K562 (cell line): ENCODE results near the gene SPATA2L. TPM values are rescaled to one million over a fixed set of nuclear protein-coding genes. Genes with fewer than 3 reads are reported as not detected.

ENCODE experiments used
- ATAC-seq: fragments of 200-7000 bp; cut with Tn5 transposase; 3 replicates; pipeline ENCODE4 v1.9.1; 2020; ENCODE audit warnings: moderate library complexity
- BruUV-seq: library from RNA; stranded (reverse); fragments of 400-500 nt; replicated peaks from 2 replicates; lab custom pipeline; 2021; lab: Mats Ljungman, UMichigan
- CTCF ChIA-PET: fragments of 300-600 bp; formaldehyde crosslinking; extraction: SDS; loops from one replicate; lab custom pipeline; 2021; ENCODE audit warnings: low intra/inter-chr PET ratio; lab: Yijun Ruan, JAX
- POLR2A ChIA-PET: fragments of 300-600, 350-650 bp; sonication (Branson Sonifier 250); formaldehyde crosslinking; extraction: SDS; loops from one replicate; lab custom pipeline; 2021; ENCODE audit warnings: antibody characterized with exemption, inconsistent platforms; lab: Yijun Ruan, JAX
- DNase-seq, 4 experiments: peaks; one replicate each; pipeline versions ENCODE4 v3.0.0 to v3.0.0-alpha.2; 2011 to 2018; ENCODE audit warnings: low spot score in 3 of 4, mixed read lengths in 3 of 4; ENCODE audit errors: extremely low read depth in 1 of 4
- FAIRE-seq: peaks from 2 replicates; lab custom pipeline; 2011; peaks lifted over from hg19 to GRCh38; lab: Jason Lieb, UNC
- H2AFZ ChIP-seq: 2 replicates; pipeline ENCODE4 v1.6.0; 2011; ENCODE audit warnings: low read depth, low read length, control low read depth, inconsistent platforms
- H3K27ac ChIP-seq: fragments of 200-600 bp; 3 replicates; pipeline ENCODE4 v1.8.0; 2011; ENCODE audit warnings: low read depth, mild to moderate bottlenecking, control low read depth, inconsistent platforms, low read length, moderate library complexity, mixed read lengths; ENCODE audit errors: extremely low read depth
- H3K27me3 ChIP-seq, 2 experiments: fragments of 300-600 bp in 1 of 2; 2 replicates in 1 of 2; 3 replicates in 1 of 2; pipeline versions ENCODE4 v1.6.0 to v1.8.0; 2011; ENCODE audit warnings: inconsistent platforms in 2 of 2, low read length in 2 of 2, mild to moderate bottlenecking in 1 of 2, mixed read lengths in 1 of 2, moderate library complexity in 1 of 2; ENCODE audit not compliant: control insufficient read depth in 2 of 2, insufficient read depth in 2 of 2
- H3K36me3 ChIP-seq: fragments of 300-600 bp; 3 replicates; pipeline ENCODE4 v1.8.0; 2011; ENCODE audit warnings: mild to moderate bottlenecking, low read length, inconsistent platforms; ENCODE audit not compliant: control insufficient read depth, insufficient read depth
- H3K4me1 ChIP-seq, 2 experiments: fragments of 200-600 bp in 1 of 2; replicated peaks in 1 of 2; 2 replicates in 1 of 2; 3 replicates in 1 of 2; pipeline versions ENCODE4 v1.5.1 to v1.8.0; 2011; ENCODE audit warnings: inconsistent platforms in 2 of 2, low read length in 2 of 2, mild to moderate bottlenecking in 1 of 2, mixed read lengths in 1 of 2, moderate library complexity in 1 of 2; ENCODE audit not compliant: control insufficient read depth in 2 of 2, insufficient read depth in 2 of 2
- H3K4me2 ChIP-seq: 2 replicates; pipeline ENCODE4 v1.6.1; 2011; ENCODE audit warnings: low read length, control low read depth, inconsistent platforms, mixed read lengths; ENCODE audit not compliant: insufficient read depth
- H3K4me3 ChIP-seq: fragments of 200-600 bp; sonication (generic), shearing (Covaris generic); 2 replicates; pipeline ENCODE4 v1.5.1; 2016; ENCODE audit warnings: control low read depth, inconsistent platforms
- H3K79me2 ChIP-seq: fragments of 200-600 bp; 3 replicates; pipeline ENCODE4 v1.8.0; 2011; ENCODE audit warnings: low read length, inconsistent platforms; ENCODE audit not compliant: control insufficient read depth, insufficient read depth
- H3K9ac ChIP-seq, 2 experiments: 2 replicates each; pipeline versions ENCODE4 v1.6.0 to v1.6.1; 2011; ENCODE audit warnings: low read depth in 2 of 2, low read length in 2 of 2, control low read depth in 1 of 2, inconsistent platforms in 1 of 2, mild to moderate bottlenecking in 1 of 2, mixed read lengths in 1 of 2; ENCODE audit not compliant: insufficient read depth in 1 of 2
- H3K9me1 ChIP-seq: one replicate; pipeline ENCODE4 v1.6.0; 2011; ENCODE audit warnings: inconsistent platforms, mild to moderate bottlenecking, low read length, moderate library complexity; ENCODE audit not compliant: control insufficient read depth, insufficient read depth
- H3K9me3 ChIP-seq: replicated peaks from 2 replicates; pipeline ENCODE4 v1.5.1; 2011; ENCODE audit warnings: low read depth, low read length, inconsistent platforms; ENCODE audit not compliant: control insufficient read depth, insufficient read depth
- H4K20me1 ChIP-seq: replicated peaks from 2 replicates; pipeline ENCODE4 v1.6.1; 2011; ENCODE audit warnings: low read length, inconsistent platforms, mixed read lengths; ENCODE audit not compliant: control insufficient read depth, insufficient read depth
- CREBBP ChIP-seq: IDR thresholded peaks from one replicate; pipeline ENCODE4 v1.6.1; 2012; ENCODE audit warnings: low read depth, mild to moderate bottlenecking, control low read depth, inconsistent platforms, low read length
- DNMT1 ChIP-seq: fragments of 450-650 bp; IDR thresholded peaks from 2 replicates; pipeline ENCODE4 v1.6.1; 2016; ENCODE audit warnings: antibody characterized with exemption, mild to moderate bottlenecking
- ETS2 ChIP-seq: IDR thresholded peaks from 2 replicates; pipeline ENCODE4 v1.6.1; 2016; ENCODE audit warnings: borderline replicate concordance, missing genetic modification characterization, mild to moderate bottlenecking, moderate library complexity, missing compliant biosample characterization; ENCODE audit not compliant: poor library complexity, severe bottlenecking
- FOXP1 ChIP-seq: sonication (generic); formaldehyde crosslinking; IDR thresholded peaks from 2 replicates; pipeline ENCODE4 v1.8.0; 2022; ENCODE audit warnings: mild to moderate bottlenecking, missing genetic modification reagents
- HDAC8 ChIP-seq: fragments of 450-650 bp; IDR thresholded peaks from 2 replicates; pipeline ENCODE4 v1.6.1; 2016; ENCODE audit warnings: mild to moderate bottlenecking, missing genetic modification characterization, moderate library complexity, missing compliant biosample characterization
- MBD2 ChIP-seq: sonication (generic); IDR thresholded peaks from 2 replicates; pipeline ENCODE4 v1.6.1; 2016; ENCODE audit warnings: low read depth, borderline replicate concordance
- NR2C2 ChIP-seq, 2 experiments: fragments of 200-800 bp in 1 of 2; sonication (Bioruptor generic) in 1 of 2; sonication (generic) in 1 of 2; formaldehyde crosslinking in 1 of 2; IDR thresholded peaks; 2 replicates each; pipeline versions ENCODE4 v1.6.1 to v1.8.0; 2016 to 2022; ENCODE audit warnings: mild to moderate bottlenecking in 1 of 2, missing compliant biosample characterization in 1 of 2, missing genetic modification characterization in 1 of 2, missing genetic modification reagents in 1 of 2
- POLR2G ChIP-seq: fragments of 200-400 bp; formaldehyde crosslinking; IDR thresholded peaks from 2 replicates; pipeline ENCODE4 v1.6.1; 2017; ENCODE audit warnings: low read depth, mild to moderate bottlenecking, antibody characterized with exemption, low read length, moderate library complexity
- PPARD ChIP-seq: fragments of 250-450 bp; sonication (Bioruptor Pico); IDR thresholded peaks from 2 replicates; pipeline ENCODE4 v1.8.0; 2022; ENCODE audit warnings: inconsistent platforms, mild to moderate bottlenecking, moderate library complexity
- SMARCA5 ChIP-seq: fragments of 450-650 bp; IDR thresholded peaks from 2 replicates; pipeline ENCODE4 v1.6.1; 2016
- TAF15 ChIP-seq: fragments of 200-400 bp; formaldehyde crosslinking; IDR thresholded peaks from 2 replicates; pipeline ENCODE4 v1.6.1; 2017; ENCODE audit warnings: mild to moderate bottlenecking, low read depth, low read length, moderate library complexity
- ZNF165 ChIP-seq: fragments of 250-450 bp; sonication (Bioruptor Pico); IDR thresholded peaks from 2 replicates; pipeline ENCODE4 v1.4.0; 2020; ENCODE audit warnings: borderline replicate concordance
- ZNF232 ChIP-seq: sonication (generic); formaldehyde crosslinking; IDR thresholded peaks from 2 replicates; pipeline ENCODE4 v1.8.0; 2022; ENCODE audit warnings: mild to moderate bottlenecking, missing genetic modification reagents
- ZNF311 ChIP-seq: fragments of 250-450 bp; sonication (Bioruptor Pico); IDR thresholded peaks from 2 replicates; pipeline ENCODE4 v1.4.0; 2020; ENCODE audit warnings: mild to moderate bottlenecking, moderate library complexity
- ZNF408 ChIP-seq: fragments of 250-450 bp; sonication (Bioruptor Pico); IDR thresholded peaks from 2 replicates; pipeline ENCODE4 v1.4.0; 2020; ENCODE audit warnings: low read depth, mild to moderate bottlenecking, moderate library complexity
- WGBS: fragments of 100-300 bp; shearing (Covaris generic); methylation state at CpG from one replicate; pipeline ENCODE4 v1.1.6; 2016; ENCODE audit warnings: low coverage, mixed read lengths; ENCODE audit not compliant: insufficient coverage; ENCODE audit errors: missing lambda C conversion rate; 5-methylcytosine and 5-hydroxymethylcytosine counted together
- in situ Hi-C: fragments of 300-500 bp; cut with MboI; formaldehyde crosslinking; loops from 4 replicates; pipeline ENCODE4 v1.15.0; 2018; ENCODE audit warnings: inconsistent platforms, mixed read lengths
- intact Hi-C: fragments of 100-400 bp; cut with micrococcal nuclease; formaldehyde crosslinking; loops from 2 replicates; pipeline ENCODE4 v1.14.2; 2022
- polyA plus RNA-seq, 8 experiments: library from polyadenylated mRNA; depleted of rRNA in 4 of 8; stranded (reverse) in 5 of 8; unstranded in 3 of 8; fragments of >200 nt; fragmentation: Nextera tagmentation in 2 of 8; fragmentation: Illumina TruSeq in 1 of 8; extraction: Ambion mirVana in 2 of 8; extraction: Trizol in 1 of 8; gene quantifications; 2 replicates each; pipeline versions ENCODE4 v1.2.1 to v1.2.3, GENCODE V29; 2011 to 2014; ENCODE audit warnings: inconsistent platforms in 1 of 8, missing spikeins in 1 of 8
- total RNA-seq, 7 experiments: library from RNA; depleted of rRNA in 6 of 7; stranded (reverse); fragments of >200 nt in 6 of 7; fragmentation: Illumina TruSeq in 2 of 7; extraction: Trizol in 2 of 7; gene quantifications; 2 replicates each; pipeline versions ENCODE4 v1.2.1 to v1.2.3, GENCODE V29; 2011 to 2021; ENCODE audit warnings: low replicate concordance in 1 of 7
- TF ChIP-seq, protein P1 (sequence below): fragments of 450-650 bp; conservative IDR thresholded peaks from 2 replicates; pipeline ENCODE4 v1.6.1; 2016; ENCODE audit warnings: missing genetic modification characterization, low read depth, mild to moderate bottlenecking, control low read depth, missing compliant biosample characterization

SPATA2L gene
- total and polyA plus RNA-seq, 9 of the 15 experiments (the other 6 are each of a cell fraction or from before 2014, with no cell fraction given) = 0.13 to 19.2 (median 4.8) TPM; not detected in 1

GRCh38 chr16:89733322-89733721 is 31.8 kb upstream of the SPATA2L start:
- no TSS peak for BruUV-seq
- in situ Hi-C loops (no loop called here), intact Hi-C loops (no loop called here)
- ChIA-PET CTCF (no interaction called here), POLR2A (interaction anchor here (0.9 to 1.5 kb wide), 4 partner anchors 8 to 12 kb away, joined by 3 to 5 read pairs (median 3); no protein-coding TSS in a partner anchor)
- H3K4me2 ChIP-seq = no peak overlapping the region
- H3K4me1 ChIP-seq = peaks cover 0 to 21% of the 10 kb centered on the region in 2 experiments; a peak in 1 of 5 replicates
- WGBS = 96% methylated on average over 16 of the region's 17 CpGs
- H3K27ac ChIP-seq = no peak overlapping the region
- ATAC-seq (no peak), DNase-seq (no peak), FAIRE-seq (no peak)
- H3K9me1 ChIP-seq = no peaks in the 10 kb centered on the region
- TF ChIP-seq DNMT1 (no peak), TAF15 (no peak), ZNF311 (CRISPR knock-in tag) (no peak), ETS2 (no peak), ZNF165 (CRISPR knock-in tag) (no peak), MBD2 (no peak), ZNF408 (no peak), HDAC8 (tag) (no peak), FOXP1 (CRISPR knock-in tag) (no peak), POLR2G (no peak), CREBBP (no peak), PPARD (CRISPR knock-in tag) (no peak), SMARCA5 (no peak), ZNF232 (CRISPR knock-in tag) (no peak), NR2C2 (CRISPR knock-in tag; IDR thresholded peaks at IDR 0.05) (no peak), NR2C2 (tag; IDR thresholded peaks at IDR 0.05) (no peak)
- TF ChIP-seq, protein P1, sequence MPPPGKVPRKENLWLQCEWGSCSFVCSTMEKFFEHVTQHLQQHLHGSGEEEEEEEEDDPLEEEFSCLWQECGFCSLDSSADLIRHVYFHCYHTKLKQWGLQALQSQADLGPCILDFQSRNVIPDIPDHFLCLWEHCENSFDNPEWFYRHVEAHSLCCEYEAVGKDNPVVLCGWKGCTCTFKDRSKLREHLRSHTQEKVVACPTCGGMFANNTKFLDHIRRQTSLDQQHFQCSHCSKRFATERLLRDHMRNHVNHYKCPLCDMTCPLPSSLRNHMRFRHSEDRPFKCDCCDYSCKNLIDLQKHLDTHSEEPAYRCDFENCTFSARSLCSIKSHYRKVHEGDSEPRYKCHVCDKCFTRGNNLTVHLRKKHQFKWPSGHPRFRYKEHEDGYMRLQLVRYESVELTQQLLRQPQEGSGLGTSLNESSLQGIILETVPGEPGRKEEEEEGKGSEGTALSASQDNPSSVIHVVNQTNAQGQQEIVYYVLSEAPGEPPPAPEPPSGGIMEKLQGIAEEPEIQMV = no peak
- H3K9me3 ChIP-seq = no peaks in the 10 kb centered on the region
- H3K9ac ChIP-seq = no peak overlapping the region
- 0 out of 3 replicates have a peak, but pooled peaks cover 3% of the 10 kb centered on the region for H3K79me2 ChIP-seq
- H3K27me3 ChIP-seq = no peaks in the 10 kb centered on the region
- H2AFZ ChIP-seq = no peak overlapping the region
- peaks cover 6% of the 10 kb centered on the region; the same call in 1 of the 2 replicates for H4K20me1 ChIP-seq
- peaks cover 97% of the 10 kb centered on the region for H3K36me3 ChIP-seq
- H3K4me3 ChIP-seq = no peak overlapping the region
